Neural progenitor cell (in vitro differentiated cells): ENCODE data around the gene KIF1B.

ENCODE experiments used
- CTCF ChIP-seq: fragments of 200-600 bp; sonication (generic); IDR thresholded peaks from 2 replicates; pipeline ENCODE4 v1.5.1; 2017; ENCODE audit warnings: antibody characterized with exemption, mild to moderate bottlenecking
- EZH2 ChIP-seq: fragments of 200-600 bp; sonication (generic); IDR thresholded peaks from 2 replicates; pipeline ENCODE4 v1.6.1; 2017; ENCODE audit warnings: antibody characterized with exemption, mild to moderate bottlenecking, moderate library complexity

DNA sequence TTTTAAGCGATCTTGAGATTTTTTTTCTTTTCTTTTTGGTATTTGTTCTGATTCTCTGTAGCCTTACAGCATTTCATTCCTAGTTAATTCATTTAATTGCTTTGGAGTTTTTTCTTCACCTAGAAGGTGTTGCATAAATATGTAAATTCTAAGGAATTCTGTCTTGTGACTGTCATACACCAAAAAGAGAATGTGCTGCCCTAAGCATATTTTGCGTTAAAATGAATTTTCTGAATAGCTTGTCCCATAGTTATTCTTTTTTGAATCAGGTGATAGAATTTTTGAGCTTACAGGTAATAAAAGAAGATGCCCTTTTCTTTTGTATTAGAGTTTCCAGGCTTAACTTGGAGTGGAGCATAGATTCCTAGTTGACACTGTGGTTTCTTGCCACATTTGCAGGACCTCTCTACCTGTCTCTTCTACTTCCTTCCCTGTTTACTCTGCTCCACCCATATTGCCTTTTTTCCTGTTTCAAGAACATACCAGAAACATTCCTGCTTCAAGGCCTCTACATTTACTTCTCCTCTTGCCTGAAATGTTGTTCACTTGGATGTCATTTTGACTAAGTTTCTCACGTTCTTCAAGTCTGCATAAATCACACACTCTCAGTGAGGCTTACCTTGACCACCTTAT, 53.2 kb downstream of the KIF1B start:
- TF ChIP-seq CTCF (no peak), EZH2 (no peak)
